Measurements from ENCODE around the gene TRIM47.

- TF ChIP-seq CTCF (IDR thresholded peaks at IDR 0.05; ENCODE audit: insufficient read depth, low read length, poor library complexity, severe bottlenecking) (no peak), EZH2phosphoT487 (conservative IDR thresholded peaks at IDR 0.05; ENCODE audit: low read length) (no peak)
These were observed 36.4 kb upstream of the TRIM47 start for GRCh38 chr17:75914643-75915267.

Data from SU-DHL-6 (cell line).